ENCODE measurements around the gene SRRM5.

DNA sequence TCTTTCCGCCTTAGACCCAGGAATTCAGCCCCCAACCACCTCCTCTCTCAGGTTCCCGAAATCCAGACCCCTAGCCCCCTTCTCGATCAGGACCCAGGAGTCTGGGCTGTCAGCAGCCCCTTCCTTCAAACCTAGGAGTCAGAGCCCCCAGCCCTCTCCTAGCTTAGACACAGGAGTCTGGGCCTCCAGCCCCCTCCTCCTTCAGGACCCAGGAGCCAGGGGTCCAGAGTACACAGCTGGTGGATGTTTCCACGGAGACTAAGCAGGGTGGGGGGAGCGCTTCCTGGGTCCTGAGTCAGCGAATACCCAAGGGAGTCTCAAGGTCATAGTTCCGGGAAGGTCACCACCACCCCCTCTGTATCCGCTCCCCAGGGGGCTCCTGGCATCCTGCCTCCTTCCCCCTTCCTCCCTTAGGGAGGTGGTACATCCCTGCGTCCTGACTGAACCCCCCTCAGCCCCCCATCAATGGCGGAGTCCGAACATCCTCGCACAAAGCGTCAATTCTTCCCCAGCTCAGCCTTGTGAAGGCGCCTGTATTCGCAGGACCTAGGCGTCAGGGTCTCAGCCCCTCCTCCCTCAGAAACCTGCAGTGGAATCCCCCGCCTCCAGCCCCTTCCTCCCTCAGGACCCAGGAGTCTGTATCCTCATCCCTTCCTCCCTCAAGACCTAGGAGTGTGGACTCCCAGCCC is 23.1 kb downstream of the SRRM5 start:
- TF ChIP-seq CTCF (IDR thresholded peaks at IDR 0.05 in 8 of 11, conservative IDR thresholded peaks at IDR 0.05 in 3 of 11), result no peak
- no peak for TF ChIP-seq POLR2AphosphoS5 (IDR thresholded peaks at IDR 0.05)
- TF ChIP-seq POLR2A (IDR thresholded peaks at IDR 0.05), result no peak
